ENCODE results near the gene DOK7. TPM values are rescaled to one million over a fixed set of nuclear protein-coding genes. Genes with fewer than 3 reads are reported as not detected.

DOK7 gene
- total RNA-seq, 1 experiment from 2014 or later, result 7.6 TPM

DNA sequence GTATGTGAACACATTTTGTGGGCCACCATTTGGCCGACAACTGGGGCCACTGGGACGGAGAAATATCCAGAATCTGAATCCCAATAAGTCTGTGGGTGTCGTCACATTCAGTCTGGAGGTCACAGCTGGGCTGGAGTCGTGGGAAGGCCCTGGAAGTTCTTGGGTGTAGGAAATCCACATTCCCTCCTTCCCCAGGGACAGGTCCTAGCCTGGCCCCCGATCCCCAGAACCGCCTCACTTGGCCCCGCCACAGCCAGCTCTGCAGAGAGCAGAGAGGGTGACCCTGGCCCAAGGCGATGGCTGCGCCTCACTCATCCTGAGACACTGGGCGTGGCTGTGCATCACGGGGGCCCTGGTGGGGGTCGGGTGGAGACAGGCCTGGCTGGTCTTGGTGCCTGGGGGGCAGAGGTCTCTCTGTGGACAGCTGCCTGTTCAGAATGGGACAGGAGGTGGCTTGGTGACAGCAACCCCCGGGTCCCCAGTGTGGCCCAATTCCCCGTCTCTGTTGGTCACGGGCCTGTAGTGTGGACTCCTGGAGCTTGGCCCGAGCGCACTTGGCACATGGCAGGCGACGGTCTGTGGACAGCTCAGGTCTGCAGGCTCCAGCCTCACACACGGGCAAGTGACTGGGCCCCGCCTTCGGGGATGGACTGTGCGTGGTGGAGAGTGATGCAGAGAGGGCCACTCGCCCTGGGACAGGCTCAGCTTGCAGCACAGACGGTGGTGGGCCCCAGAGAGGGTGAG is 16.4 kb downstream of the DOK7 start:
- Histone ChIP-seq H3K9me2 (ENCODE audit: insufficient read depth) (no peaks in the 10 kb centered on the region), H3K36me3 (ENCODE audit: low read depth) (no peaks in the 10 kb centered on the region), H3K79me2 (ENCODE audit: low read depth) (no peaks in the 10 kb centered on the region), H3K27ac (no peak overlapping the region), H3K4me1 (replicated peaks; ENCODE audit: insufficient read depth) (peaks cover 10% of the 10 kb centered on the region), H3F3A (ENCODE audit: insufficient read depth, low read depth) (peaks cover 7% of the 10 kb centered on the region; the same call in 1 of the 2 replicates), H2AFZ (no peak overlapping the region), H3K27me3 (ENCODE audit: insufficient read depth, low read depth) (no peaks in the 10 kb centered on the region), H4K20me1 (ENCODE audit: insufficient read depth) (no peaks in the 10 kb centered on the region), H3K4me3 (no peak overlapping the region), H3K4me2 (no peak overlapping the region), H3K9me3 (ENCODE audit: insufficient read depth, low read depth) (no peaks in the 10 kb centered on the region)
- intact Hi-C loops (cut with micrococcal nuclease; ENCODE audit: unreplicated experiment), result loop anchor here (1.0 to 10.0 kb wide), 4 partner anchors 35 to 287 kb away; partner anchors contain the start of gene RGS12
- no TSS peak for BruUV-seq (replicated peaks)
- POLR2A ChIA-PET (ENCODE audit: unreplicated experiment), result no interaction called here
- TF ChIP-seq EZH2 (IDR thresholded peaks at IDR 0.05; ENCODE audit: low read depth), result no peak
- TF ChIP-seq, protein P1, sequence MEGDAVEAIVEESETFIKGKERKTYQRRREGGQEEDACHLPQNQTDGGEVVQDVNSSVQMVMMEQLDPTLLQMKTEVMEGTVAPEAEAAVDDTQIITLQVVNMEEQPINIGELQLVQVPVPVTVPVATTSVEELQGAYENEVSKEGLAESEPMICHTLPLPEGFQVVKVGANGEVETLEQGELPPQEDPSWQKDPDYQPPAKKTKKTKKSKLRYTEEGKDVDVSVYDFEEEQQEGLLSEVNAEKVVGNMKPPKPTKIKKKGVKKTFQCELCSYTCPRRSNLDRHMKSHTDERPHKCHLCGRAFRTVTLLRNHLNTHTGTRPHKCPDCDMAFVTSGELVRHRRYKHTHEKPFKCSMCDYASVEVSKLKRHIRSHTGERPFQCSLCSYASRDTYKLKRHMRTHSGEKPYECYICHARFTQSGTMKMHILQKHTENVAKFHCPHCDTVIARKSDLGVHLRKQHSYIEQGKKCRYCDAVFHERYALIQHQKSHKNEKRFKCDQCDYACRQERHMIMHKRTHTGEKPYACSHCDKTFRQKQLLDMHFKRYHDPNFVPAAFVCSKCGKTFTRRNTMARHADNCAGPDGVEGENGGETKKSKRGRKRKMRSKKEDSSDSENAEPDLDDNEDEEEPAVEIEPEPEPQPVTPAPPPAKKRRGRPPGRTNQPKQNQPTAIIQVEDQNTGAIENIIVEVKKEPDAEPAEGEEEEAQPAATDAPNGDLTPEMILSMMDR (conservative IDR thresholded peaks at IDR 0.05), result no peak
- CTCF ChIA-PET, result interaction anchor here (1.3 kb wide), 1 partner anchor 27 kb away, joined by 3 read pairs; no protein-coding TSS in a partner anchor
- DNase-seq, result no peak

GRCh38 chr4:3480528-3481112 is 17.5 kb downstream of the DOK7 start:
- H3K36me3 ChIP-seq (ENCODE audit: low read depth), result no peaks in the 10 kb centered on the region
- H3K27ac ChIP-seq, result no peak overlapping the region
- H3K4me2 ChIP-seq, result no peak overlapping the region
- H3K4me3 ChIP-seq, result no peak overlapping the region
- no peaks in the 10 kb centered on the region for H3K79me2 ChIP-seq (ENCODE audit: low read depth)
- no TSS peak for BruUV-seq (replicated peaks)
- TF ChIP-seq, protein P1 (conservative IDR thresholded peaks at IDR 0.05), result peak; percentile 97
- TF ChIP-seq EZH2 (IDR thresholded peaks at IDR 0.05; ENCODE audit: low read depth), result no peak
- ChIA-PET POLR2A (ENCODE audit: unreplicated experiment) (interaction anchor here (0.7 kb wide), 1 partner anchor 809 kb away, joined by 3 read pairs; the partner anchor contains the start of gene LYAR), CTCF (interaction anchor here (0.7 to 1.3 kb wide), 4 partner anchors 19 to 135 kb away, joined by 3 to 11 read pairs (median 4); no protein-coding TSS in a partner anchor)
- no peaks in the 10 kb centered on the region for H3K9me3 ChIP-seq (ENCODE audit: insufficient read depth, low read depth)
- H3K9me2 ChIP-seq (ENCODE audit: insufficient read depth), result no peaks in the 10 kb centered on the region
- peaks cover 14% of the 10 kb centered on the region; the same call in 1 of the 2 replicates for H3F3A ChIP-seq (ENCODE audit: insufficient read depth, low read depth)
- no peaks in the 10 kb centered on the region for H4K20me1 ChIP-seq (ENCODE audit: insufficient read depth)
- H3K27me3 ChIP-seq (ENCODE audit: insufficient read depth, low read depth), result no peaks in the 10 kb centered on the region
- H3K4me1 ChIP-seq (replicated peaks; ENCODE audit: insufficient read depth), result peaks cover 17% of the 10 kb centered on the region
- intact Hi-C loops (cut with micrococcal nuclease; ENCODE audit: unreplicated experiment), result loop anchor here (1.0 to 10.0 kb wide), 4 partner anchors 36 to 288 kb away; partner anchors contain the start of gene RGS12
- peak; percentile 52 to 85 for DNase-seq
- H2AFZ ChIP-seq, result no peak overlapping the region

GRCh38 chr4:3481113-3481531 is 18.0 kb downstream of the DOK7 start:
- Histone ChIP-seq H3K9me2 (ENCODE audit: insufficient read depth) (no peaks in the 10 kb centered on the region), H3K79me2 (ENCODE audit: low read depth) (no peaks in the 10 kb centered on the region), H4K20me1 (ENCODE audit: insufficient read depth) (no peaks in the 10 kb centered on the region), H3K36me3 (ENCODE audit: low read depth) (no peaks in the 10 kb centered on the region), H3K4me2 (no peak overlapping the region), H3F3A (ENCODE audit: insufficient read depth, low read depth) (peaks cover 14% of the 10 kb centered on the region; the same call in 1 of the 2 replicates), H3K9me3 (ENCODE audit: insufficient read depth, low read depth) (no peaks in the 10 kb centered on the region), H3K4me1 (replicated peaks; ENCODE audit: insufficient read depth) (peaks cover 20% of the 10 kb centered on the region), H3K27me3 (ENCODE audit: insufficient read depth, low read depth) (no peaks in the 10 kb centered on the region), H2AFZ (no peak overlapping the region), H3K4me3 (no peak overlapping the region), H3K27ac (no peak overlapping the region)
- intact Hi-C loops (cut with micrococcal nuclease; ENCODE audit: unreplicated experiment), result loop anchor here (2.0 to 10.0 kb wide), 3 partner anchors 36 to 289 kb away; partner anchors contain the start of gene RGS12
- POLR2A ChIA-PET (ENCODE audit: unreplicated experiment), result interaction anchor here (0.7 kb wide), 1 partner anchor 809 kb away, joined by 3 read pairs; the partner anchor contains the start of gene LYAR
- CTCF ChIA-PET, result interaction anchor here (0.6 to 1.3 kb wide), 5 partner anchors 20 to 473 kb away, joined by 3 to 11 read pairs (median 3); no protein-coding TSS in a partner anchor
- DNase-seq, result no peak
- no TSS peak for BruUV-seq (replicated peaks)
- TF ChIP-seq, protein P1 (conservative IDR thresholded peaks at IDR 0.05), result no peak
- TF ChIP-seq EZH2 (IDR thresholded peaks at IDR 0.05; ENCODE audit: low read depth), result no peak

Measured in PC-9 (cell line).